Loucy (cell line): ENCODE results near the gene APCDD1.

ENCODE experiments used
- EZH2phosphoT487 ChIP-seq: fragments of 200-600 bp; IDR thresholded peaks from 2 replicates; pipeline ENCODE4 v1.6.1; 2018; ENCODE audit warnings: antibody characterized with exemption, mild to moderate bottlenecking, moderate library complexity, borderline replicate concordance
- TF ChIP-seq, protein P1 (sequence below): fragments of 200-600 bp; sonication (generic); conservative IDR thresholded peaks from 2 replicates; pipeline ENCODE4 v1.5.1; 2014; ENCODE audit warnings: mild to moderate bottlenecking, antibody characterized with exemption, low read length

DNA sequence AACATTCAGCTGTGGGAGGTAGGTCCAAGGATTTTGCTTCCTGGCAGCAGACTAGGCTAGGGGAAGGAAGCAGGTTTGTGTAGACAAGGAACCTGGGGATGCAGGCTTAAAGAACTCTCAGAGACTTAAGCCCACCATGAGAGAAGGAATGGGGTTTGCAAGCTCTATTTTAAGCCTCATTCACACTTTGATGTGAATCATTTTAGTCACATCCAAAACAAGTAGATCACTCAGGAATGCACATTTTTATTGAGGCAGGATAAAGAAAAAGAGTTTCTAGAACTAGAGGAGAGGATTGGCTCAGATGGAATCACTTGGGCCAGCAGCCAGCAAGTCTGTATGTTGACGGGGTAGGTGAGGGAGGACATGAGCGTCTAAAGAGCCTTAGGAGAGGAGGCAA is 68.1 kb downstream of the APCDD1 start:
- TF ChIP-seq, protein P1, sequence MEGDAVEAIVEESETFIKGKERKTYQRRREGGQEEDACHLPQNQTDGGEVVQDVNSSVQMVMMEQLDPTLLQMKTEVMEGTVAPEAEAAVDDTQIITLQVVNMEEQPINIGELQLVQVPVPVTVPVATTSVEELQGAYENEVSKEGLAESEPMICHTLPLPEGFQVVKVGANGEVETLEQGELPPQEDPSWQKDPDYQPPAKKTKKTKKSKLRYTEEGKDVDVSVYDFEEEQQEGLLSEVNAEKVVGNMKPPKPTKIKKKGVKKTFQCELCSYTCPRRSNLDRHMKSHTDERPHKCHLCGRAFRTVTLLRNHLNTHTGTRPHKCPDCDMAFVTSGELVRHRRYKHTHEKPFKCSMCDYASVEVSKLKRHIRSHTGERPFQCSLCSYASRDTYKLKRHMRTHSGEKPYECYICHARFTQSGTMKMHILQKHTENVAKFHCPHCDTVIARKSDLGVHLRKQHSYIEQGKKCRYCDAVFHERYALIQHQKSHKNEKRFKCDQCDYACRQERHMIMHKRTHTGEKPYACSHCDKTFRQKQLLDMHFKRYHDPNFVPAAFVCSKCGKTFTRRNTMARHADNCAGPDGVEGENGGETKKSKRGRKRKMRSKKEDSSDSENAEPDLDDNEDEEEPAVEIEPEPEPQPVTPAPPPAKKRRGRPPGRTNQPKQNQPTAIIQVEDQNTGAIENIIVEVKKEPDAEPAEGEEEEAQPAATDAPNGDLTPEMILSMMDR, result no peak
- TF ChIP-seq EZH2phosphoT487, result no peak
